ENCODE data around the gene CDK4.

Gene CDK4

GRCh38 chr12:57782608-57783465, 30.7 kb upstream of the CDK4 start, which contains the start of gene TSFM:
Gene TSFM, plus strand, starts transcription at chr12:57782787. Its CDS starts 15 bp downstream, at chr12:57782802.
- no CpG with 5 or more reads among the region's 45 CpGs for WGBS (ENCODE audit: extremely low coverage, insufficient coverage, insufficient read length)
- peak within 1 kb of the TSS; percentile 62 for H3K18ac ChIP-seq (ENCODE audit: low read length)
- DNase-seq = peak; percentile 90 to 100

GRCh38 chr12:57782243-57782607, 30.1 kb upstream of the CDK4 start:
- no peak overlapping the region for H4K12ac ChIP-seq (ENCODE audit: low read depth, low read length)
- H3K14ac ChIP-seq (ENCODE audit: low read length) = no peak overlapping the region
- peaks cover 3% of the 10 kb centered on the region for H3K79me1 ChIP-seq (ENCODE audit: low read length)
- no peak overlapping the region for H4K8ac ChIP-seq (ENCODE audit: low read depth, low read length)
- no peak overlapping the region for H3K9ac ChIP-seq (ENCODE audit: low read length)
- no peak overlapping the region for H3K27ac ChIP-seq (ENCODE audit: low read depth, low read length)
- H3K23ac ChIP-seq (ENCODE audit: low read length) = no peak overlapping the region
- H2AFZ ChIP-seq (ENCODE audit: insufficient read depth, low read length, poor library complexity) = no peak overlapping the region
- no peaks in the 10 kb centered on the region for H3K9me3 ChIP-seq (ENCODE audit: insufficient read depth, low read depth, low read length)
- no peak overlapping the region for H2BK12ac ChIP-seq (ENCODE audit: low read length)
- no CpG with 5 or more reads among the region's 4 CpGs for WGBS (ENCODE audit: extremely low coverage, insufficient coverage, insufficient read length)
- H3K4ac ChIP-seq (ENCODE audit: low read depth, low read length) = no peak overlapping the region
- H3K4me1 ChIP-seq (ENCODE audit: control insufficient read depth in 1 of 2, insufficient read depth in 2 of 2, low read length in 2 of 2) = peaks cover 0 to 3% of the 10 kb centered on the region in 2 experiments
- no peak overlapping the region for H3K4me3 ChIP-seq (ENCODE audit: low read depth, low read length)
- H3K36me3 ChIP-seq (ENCODE audit: control insufficient read depth in 1 of 2, insufficient read depth in 2 of 2, low read length in 2 of 2) = peaks cover 3 to 16% of the 10 kb centered on the region in 2 experiments
- no peak for DNase-seq
- no peak overlapping the region for H3K18ac ChIP-seq (ENCODE audit: low read length)
- H2BK120ac ChIP-seq (ENCODE audit: insufficient read depth, low read length, poor library complexity) = no peak overlapping the region
- no peak overlapping the region for H2BK5ac ChIP-seq (ENCODE audit: low read depth, low read length, poor library complexity)
- H2AK5ac ChIP-seq (ENCODE audit: low read length) = no peak overlapping the region
- H3K79me2 ChIP-seq (ENCODE audit: control insufficient read depth, insufficient read depth, low read length, poor library complexity) = peaks cover 7% of the 10 kb centered on the region
- H3K4me2 ChIP-seq (ENCODE audit: low read length) = no peak overlapping the region
- no peak overlapping the region for H4K91ac ChIP-seq (ENCODE audit: low read depth, low read length)
- H3K27me3 ChIP-seq (ENCODE audit: insufficient read depth, low read length) = no peaks in the 10 kb centered on the region

More at GRCh38 chr12:57782608-57783465, 30.7 kb upstream of the CDK4 start, which contains the start of gene TSFM:
- Histone ChIP-seq H3K9me3 (ENCODE audit: insufficient read depth, low read depth, low read length) (no peaks in the 10 kb centered on the region), H3K36me3 (ENCODE audit: control insufficient read depth in 1 of 2, insufficient read depth in 2 of 2, low read length in 2 of 2) (peaks cover 6 to 17% of the 10 kb centered on the region in 2 experiments), H4K12ac (ENCODE audit: low read depth, low read length) (peak within 1 kb of the TSS; percentile 66), H4K91ac (ENCODE audit: low read depth, low read length) (peak within 1 kb of the TSS; percentile 25), H3K4me1 (ENCODE audit: control insufficient read depth in 1 of 2, insufficient read depth in 2 of 2, low read length in 2 of 2) (peaks cover 0 to 3% of the 10 kb centered on the region in 2 experiments), H3K27me3 (ENCODE audit: insufficient read depth, low read length) (no peaks in the 10 kb centered on the region), H3K27ac (ENCODE audit: low read depth, low read length) (no peak within 1 kb of the TSS), H3K23ac (ENCODE audit: low read length) (no peak within 1 kb of the TSS), H4K8ac (ENCODE audit: low read depth, low read length) (peak within 1 kb of the TSS; percentile 95), H3K4ac (ENCODE audit: low read depth, low read length) (peak within 1 kb of the TSS; percentile 91), H3K14ac (ENCODE audit: low read length) (peak within 1 kb of the TSS; percentile 59), H3K4me3 (ENCODE audit: low read depth, low read length) (peak within 1 kb of the TSS; percentile 88), H3K9ac (ENCODE audit: low read length) (peak within 1 kb of the TSS; percentile 91), H2BK120ac (ENCODE audit: insufficient read depth, low read length, poor library complexity) (no peak within 1 kb of the TSS), H2AK5ac (ENCODE audit: low read length) (no peak within 1 kb of the TSS), H2BK5ac (ENCODE audit: low read depth, low read length, poor library complexity) (peak within 1 kb of the TSS; percentile 22), H2BK12ac (ENCODE audit: low read length) (no peak within 1 kb of the TSS), H3K79me1 (ENCODE audit: low read length) (peaks cover 3% of the 10 kb centered on the region), H3K79me2 (ENCODE audit: control insufficient read depth, insufficient read depth, low read length, poor library complexity) (peaks cover 7% of the 10 kb centered on the region), H3K4me2 (ENCODE audit: low read length) (peak within 1 kb of the TSS; percentile 73), H2AFZ (ENCODE audit: insufficient read depth, low read length, poor library complexity) (peak within 1 kb of the TSS; percentile 58)

- no peaks in the 10 kb centered on the region for H3K27me3 ChIP-seq (ENCODE audit: insufficient read depth, low read length)
- peaks cover 7% of the 10 kb centered on the region for H3K79me2 ChIP-seq (ENCODE audit: control insufficient read depth, insufficient read depth, low read length, poor library complexity)
- H3K4me2 ChIP-seq (ENCODE audit: low read length) = no peak overlapping the region
- H4K8ac ChIP-seq (ENCODE audit: low read depth, low read length) = no peak overlapping the region
- H3K23ac ChIP-seq (ENCODE audit: low read length) = no peak overlapping the region
- peaks cover 3 to 13% of the 10 kb centered on the region in 2 experiments for H3K36me3 ChIP-seq (ENCODE audit: control insufficient read depth in 1 of 2, insufficient read depth in 2 of 2, low read length in 2 of 2)
- no peak overlapping the region for H3K9ac ChIP-seq (ENCODE audit: low read length)
- H2BK12ac ChIP-seq (ENCODE audit: low read length) = no peak overlapping the region
- H3K9me3 ChIP-seq (ENCODE audit: insufficient read depth, low read depth, low read length) = no peaks in the 10 kb centered on the region
- no peak overlapping the region for H2AFZ ChIP-seq (ENCODE audit: insufficient read depth, low read length, poor library complexity)
- no peak overlapping the region for H3K18ac ChIP-seq (ENCODE audit: low read length)
- peaks cover 3% of the 10 kb centered on the region for H3K79me1 ChIP-seq (ENCODE audit: low read length)
- H4K91ac ChIP-seq (ENCODE audit: low read depth, low read length) = no peak overlapping the region
- DNase-seq = no peak
- no peak overlapping the region for H2AK5ac ChIP-seq (ENCODE audit: low read length)
- peaks cover 0 to 3% of the 10 kb centered on the region in 2 experiments for H3K4me1 ChIP-seq (ENCODE audit: control insufficient read depth in 1 of 2, insufficient read depth in 2 of 2, low read length in 2 of 2)
- no peak overlapping the region for H2BK120ac ChIP-seq (ENCODE audit: insufficient read depth, low read length, poor library complexity)
- no peak overlapping the region for H3K4ac ChIP-seq (ENCODE audit: low read depth, low read length)
- no peak overlapping the region for H3K27ac ChIP-seq (ENCODE audit: low read depth, low read length)
- no peak overlapping the region for H3K14ac ChIP-seq (ENCODE audit: low read length)
- H2BK5ac ChIP-seq (ENCODE audit: low read depth, low read length, poor library complexity) = no peak overlapping the region
- H3K4me3 ChIP-seq (ENCODE audit: low read depth, low read length) = no peak overlapping the region
- H4K12ac ChIP-seq (ENCODE audit: low read depth, low read length) = no peak overlapping the region
- WGBS (ENCODE audit: extremely low coverage, insufficient coverage, insufficient read length) = no CpG with 5 or more reads among the region's 2 CpGs
Observed at GRCh38 chr12:57781801-57782200, 29.7 kb upstream of the CDK4 start.

- H3K79me2 ChIP-seq (ENCODE audit: control insufficient read depth, insufficient read depth, low read length, poor library complexity) = peaks cover 7% of the 10 kb centered on the region
- H3K23ac ChIP-seq (ENCODE audit: low read length) = no peak overlapping the region
- no peak overlapping the region for H4K8ac ChIP-seq (ENCODE audit: low read depth, low read length)
- H3K27ac ChIP-seq (ENCODE audit: low read depth, low read length) = no peak overlapping the region
- H2AK5ac ChIP-seq (ENCODE audit: low read length) = no peak overlapping the region
- H3K27me3 ChIP-seq (ENCODE audit: insufficient read depth, low read length) = no peaks in the 10 kb centered on the region
- H3K4me2 ChIP-seq (ENCODE audit: low read length) = no peak overlapping the region
- H2BK120ac ChIP-seq (ENCODE audit: insufficient read depth, low read length, poor library complexity) = no peak overlapping the region
- H3K18ac ChIP-seq (ENCODE audit: low read length) = no peak overlapping the region
- peaks cover 0 to 3% of the 10 kb centered on the region in 2 experiments for H3K4me1 ChIP-seq (ENCODE audit: control insufficient read depth in 1 of 2, insufficient read depth in 2 of 2, low read length in 2 of 2)
- H4K12ac ChIP-seq (ENCODE audit: low read depth, low read length) = no peak overlapping the region
- no CpG with 5 or more reads among the region's 3 CpGs for WGBS (ENCODE audit: extremely low coverage, insufficient coverage, insufficient read length)
- peaks cover 3 to 10% of the 10 kb centered on the region in 2 experiments for H3K36me3 ChIP-seq (ENCODE audit: control insufficient read depth in 1 of 2, insufficient read depth in 2 of 2, low read length in 2 of 2)
- no peak overlapping the region for H2AFZ ChIP-seq (ENCODE audit: insufficient read depth, low read length, poor library complexity)
- H3K9ac ChIP-seq (ENCODE audit: low read length) = no peak overlapping the region
- no peak overlapping the region for H3K4ac ChIP-seq (ENCODE audit: low read depth, low read length)
- no peak overlapping the region for H3K14ac ChIP-seq (ENCODE audit: low read length)
- H2BK5ac ChIP-seq (ENCODE audit: low read depth, low read length, poor library complexity) = no peak overlapping the region
- no peaks in the 10 kb centered on the region for H3K9me3 ChIP-seq (ENCODE audit: insufficient read depth, low read depth, low read length)
- H4K91ac ChIP-seq (ENCODE audit: low read depth, low read length) = no peak overlapping the region
- H2BK12ac ChIP-seq (ENCODE audit: low read length) = no peak overlapping the region
- DNase-seq = no peak
- no peak overlapping the region for H3K4me3 ChIP-seq (ENCODE audit: low read depth, low read length)
- peaks cover 3% of the 10 kb centered on the region for H3K79me1 ChIP-seq (ENCODE audit: low read length)
Observed at GRCh38 chr12:57781244-57781643, 29.1 kb upstream of the CDK4 start.
